Choroid plexus epithelial cell (primary cell): ENCODE measurements around the gene RFX8.

Experiments
- DNase-seq: peaks from one replicate; pipeline ENCODE4 v3.0.0-alpha.2; 2010; ENCODE audit warnings: low read depth
- H3K4me3 ChIP-seq: 2 replicates; pipeline ENCODE4 v1.5.1; 2011; ENCODE audit warnings: low read depth, mild to moderate bottlenecking, control low read depth, low read length, moderate library complexity
- CTCF ChIP-seq: conservative IDR thresholded peaks from 2 replicates; pipeline ENCODE4 v1.5.1; 2011; ENCODE audit warnings: low read depth, mild to moderate bottlenecking, control low read depth, inconsistent platforms, low read length, moderate library complexity

The RFX8 gene

GRCh38 chr2:101432411-101433181 is 42.3 kb downstream of the RFX8 start:
- DNase-seq, result no peak
- no peak for TF ChIP-seq CTCF

GRCh38 chr2:101431486-101431885 is 43.4 kb downstream of the RFX8 start:
- H3K4me3 ChIP-seq, result no peak overlapping the region
- no peak for TF ChIP-seq CTCF
- DNase-seq, result no peak

More at GRCh38 chr2:101432411-101433181, 42.3 kb downstream of the RFX8 start:
- no peak overlapping the region for H3K4me3 ChIP-seq

- no peak for TF ChIP-seq CTCF
- no peak overlapping the region for H3K4me3 ChIP-seq
- no peak for DNase-seq
Measured at GRCh38 chr2:101430156-101430555, 44.8 kb downstream of the RFX8 start.

- no peak for DNase-seq
- H3K4me3 ChIP-seq, result no peak overlapping the region
- TF ChIP-seq CTCF, result no peak
Measured at GRCh38 chr2:101429453-101429852, 45.5 kb downstream of the RFX8 start.

GRCh38 chr2:101428422-101429176 is 46.3 kb downstream of the RFX8 start:
- TF ChIP-seq CTCF, result no peak
- no peak overlapping the region for H3K4me3 ChIP-seq
- DNase-seq, result no peak

- no peak for DNase-seq
- no peak overlapping the region for H3K4me3 ChIP-seq
- TF ChIP-seq CTCF, result no peak
Measured at GRCh38 chr2:101427743-101428142, 47.2 kb downstream of the RFX8 start.
